Stimulated activated CD4-positive, alpha-beta T cell treated with anti-CD3 and anti-CD28 coated beads, Interleukin-4, amount 100 ng/mL, for 24 hours (primary cell): ENCODE results near the gene SNX32.

Experiments
- DNase-seq: peaks from one replicate; pipeline ENCODE4 v3.0.0-alpha.2; 2020

SNX32 gene

DNA sequence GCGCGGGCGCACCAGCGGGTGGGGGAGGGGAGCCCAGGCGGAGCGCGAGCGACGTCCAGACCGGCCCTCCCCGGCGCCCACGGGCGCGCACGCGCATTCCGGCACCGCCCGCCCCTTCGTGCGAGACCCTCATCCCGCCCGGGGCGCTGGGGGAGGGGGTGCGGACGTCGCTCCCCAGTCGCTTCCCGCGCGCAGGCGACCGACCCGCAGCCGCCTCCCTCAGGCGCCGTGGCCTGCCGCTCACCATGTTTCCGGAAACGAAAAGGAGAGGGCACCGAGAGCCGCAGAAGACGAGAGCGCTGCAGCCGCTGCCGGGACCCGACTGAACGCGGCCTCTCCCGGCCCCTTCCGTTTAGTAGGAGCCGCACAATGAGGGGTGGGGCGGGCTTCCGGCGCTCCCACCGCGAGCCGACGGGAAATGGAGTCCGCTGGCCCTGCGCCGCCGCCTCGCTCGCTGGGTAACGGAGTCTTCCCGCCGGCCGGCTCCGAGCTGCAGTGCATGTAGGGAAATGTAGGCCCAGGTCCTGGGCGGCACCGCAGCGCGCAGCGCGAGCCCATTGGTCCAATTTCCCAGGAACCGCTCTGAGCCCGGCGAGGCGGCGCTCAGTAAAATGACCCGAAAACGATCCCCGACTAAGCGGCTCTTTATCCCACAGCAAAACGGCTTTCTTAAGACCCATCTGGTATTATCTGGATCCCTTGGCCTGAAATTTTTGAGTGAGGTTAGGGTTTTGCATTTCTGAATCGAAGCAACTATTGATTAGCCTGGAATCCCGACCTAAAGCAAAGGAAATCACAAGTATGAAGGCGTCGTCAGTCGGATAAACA, 24.3 kb downstream of the SNX32 start, which contains the start of gene CFL1:
Gene CFL1, minus strand, starts transcription at position 328 of the 828 bp plus-strand sequence. Its CDS starts 81 bp downstream, at position 247.
- DNase-seq = peak; percentile 97

DNA sequence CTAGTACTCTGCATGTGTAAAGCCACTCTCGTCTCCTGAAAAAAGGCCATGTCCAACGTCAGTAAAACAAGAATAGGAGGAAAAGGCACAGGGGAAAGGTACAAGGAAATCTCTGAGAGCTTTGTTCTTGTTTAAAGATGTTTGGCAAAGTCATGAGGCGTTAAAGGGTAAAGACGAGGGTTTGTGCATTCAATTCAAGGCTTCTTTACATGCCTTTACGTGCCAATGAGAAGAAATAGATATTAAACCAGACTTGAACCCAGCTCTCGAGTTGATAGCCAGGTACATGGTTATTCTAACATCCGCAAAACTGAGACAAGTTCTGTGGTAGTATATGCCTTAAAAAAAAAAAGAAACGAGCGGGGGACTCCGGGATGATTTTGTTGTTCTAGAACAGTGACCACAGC, 24.9 kb downstream of the SNX32 start:
- no peak for DNase-seq

DNA sequence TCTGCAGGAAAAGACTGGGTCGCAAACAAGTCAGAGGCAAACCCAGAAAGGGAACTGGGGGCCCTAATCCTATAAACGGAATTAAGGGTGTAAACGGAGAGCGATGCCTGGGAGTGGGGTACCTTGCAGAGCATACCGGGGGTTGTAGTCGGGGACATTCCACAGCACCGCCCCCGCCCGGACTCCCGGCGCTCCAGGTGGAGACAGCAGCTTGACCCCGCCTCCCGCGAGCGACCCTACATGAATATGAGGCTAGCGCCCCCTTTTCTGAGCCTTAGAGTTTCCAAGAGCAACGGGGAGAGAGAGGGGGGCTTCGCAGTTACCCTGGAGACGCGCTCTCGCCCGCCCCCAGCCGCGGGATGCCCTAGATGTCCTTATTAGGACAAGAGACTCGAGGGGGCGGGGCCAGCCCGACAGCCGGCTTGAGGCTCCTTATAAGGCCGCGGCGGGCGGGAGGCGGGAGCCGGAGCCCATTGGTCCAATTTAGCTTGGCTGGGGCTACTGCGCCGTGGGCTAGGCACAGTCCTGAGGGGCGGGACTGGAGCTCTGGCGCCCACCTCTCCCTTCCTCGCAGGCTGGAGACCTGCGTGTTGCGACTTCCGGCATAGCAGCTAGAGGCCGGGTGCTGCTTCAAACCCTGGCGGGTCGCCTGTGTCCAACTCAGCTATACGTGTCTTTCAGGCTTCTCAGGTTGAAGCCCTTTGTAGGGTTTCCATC, 25.5 kb downstream of the SNX32 start:
- peak; percentile 98 for DNase-seq

DNA sequence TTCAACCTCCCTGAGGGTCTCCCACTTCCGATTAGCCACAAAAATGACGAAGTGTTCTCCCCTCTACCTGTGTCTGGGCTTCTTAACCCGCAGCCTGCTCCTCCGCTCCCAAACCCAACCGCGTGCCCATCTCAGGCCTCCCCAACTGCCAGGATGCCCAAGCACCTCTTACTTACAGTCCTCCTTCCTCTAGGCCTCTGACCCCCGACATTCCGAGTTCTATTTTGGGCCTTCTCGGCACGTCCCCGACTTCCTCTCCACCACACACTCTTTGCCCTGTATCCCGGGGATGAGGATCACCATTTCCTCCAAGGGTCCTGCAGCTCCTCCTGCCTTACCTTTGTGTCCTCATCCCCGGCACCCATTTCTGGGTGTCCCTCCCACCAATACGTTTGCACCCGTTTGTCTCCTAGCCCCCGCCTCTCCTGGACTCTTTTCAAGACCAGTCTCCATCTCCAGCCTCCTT, 26.1 kb downstream of the SNX32 start:
- no peak for DNase-seq

DNA sequence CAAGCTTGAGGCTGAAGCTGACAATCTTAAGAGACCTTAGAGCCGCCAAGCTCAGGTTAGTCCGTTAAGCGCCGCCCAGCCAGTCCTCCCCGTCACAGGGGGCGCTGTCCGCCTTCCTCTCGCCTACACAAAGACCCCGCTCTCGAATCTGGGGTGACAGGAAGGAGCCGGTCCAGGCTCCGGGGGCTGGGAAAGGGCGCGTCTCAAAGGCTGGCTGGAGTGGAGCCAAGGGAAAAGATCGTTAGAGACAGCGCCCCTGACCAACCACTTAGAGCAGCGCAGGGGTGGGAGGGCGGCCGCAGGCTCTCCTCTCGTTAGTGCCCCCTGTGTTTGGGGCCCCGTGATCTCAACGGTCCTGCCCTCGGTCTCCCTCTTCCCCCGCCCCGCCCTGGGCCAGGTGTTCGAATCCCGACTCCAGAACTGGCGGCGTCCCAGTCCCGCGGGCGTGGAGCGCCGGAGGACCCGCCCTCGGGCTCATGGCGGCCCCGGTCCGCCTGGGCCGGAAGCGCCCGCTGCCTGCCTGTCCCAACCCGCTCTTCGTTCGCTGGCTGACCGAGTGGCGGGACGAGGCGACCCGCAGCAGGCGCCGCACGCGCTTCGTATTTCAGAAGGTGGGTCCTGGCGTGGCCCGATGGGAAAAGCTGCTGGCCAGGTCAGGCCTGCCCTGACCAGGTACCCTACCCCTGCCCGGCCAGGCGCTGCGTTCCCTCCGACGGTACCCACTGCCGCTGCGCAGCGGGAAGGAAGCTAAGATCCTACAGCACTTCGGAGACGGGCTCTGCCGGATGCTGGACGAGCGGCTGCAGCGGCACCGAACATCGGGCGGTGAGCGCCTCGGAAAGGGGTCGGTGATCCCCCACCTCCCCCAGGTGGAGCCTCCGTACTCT, 26.8 kb downstream of the SNX32 start, which contains the start of gene MUS81:
Gene MUS81, plus strand, starts transcription at position 156 of the 887 bp plus-strand sequence. Its CDS starts 321 bp downstream, at position 477.
- DNase-seq = peak; percentile 96

DNA sequence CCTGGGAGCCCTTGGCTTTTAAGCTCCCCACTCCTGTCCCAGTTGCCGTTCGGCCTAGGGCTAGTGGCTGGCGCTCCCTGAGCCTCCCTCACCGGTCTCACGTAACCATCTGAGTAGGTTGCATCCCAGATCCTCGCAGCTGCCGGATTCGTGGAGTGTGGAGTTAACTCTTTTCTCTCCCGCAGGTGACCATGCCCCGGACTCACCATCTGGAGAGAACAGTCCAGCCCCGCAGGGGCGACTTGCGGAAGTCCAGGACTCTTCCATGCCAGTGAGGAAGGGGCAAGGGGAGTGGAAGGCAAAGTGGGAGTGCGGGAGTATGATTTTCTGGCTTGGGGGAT, 27.4 kb downstream of the SNX32 start:
- DNase-seq = no peak

DNA sequence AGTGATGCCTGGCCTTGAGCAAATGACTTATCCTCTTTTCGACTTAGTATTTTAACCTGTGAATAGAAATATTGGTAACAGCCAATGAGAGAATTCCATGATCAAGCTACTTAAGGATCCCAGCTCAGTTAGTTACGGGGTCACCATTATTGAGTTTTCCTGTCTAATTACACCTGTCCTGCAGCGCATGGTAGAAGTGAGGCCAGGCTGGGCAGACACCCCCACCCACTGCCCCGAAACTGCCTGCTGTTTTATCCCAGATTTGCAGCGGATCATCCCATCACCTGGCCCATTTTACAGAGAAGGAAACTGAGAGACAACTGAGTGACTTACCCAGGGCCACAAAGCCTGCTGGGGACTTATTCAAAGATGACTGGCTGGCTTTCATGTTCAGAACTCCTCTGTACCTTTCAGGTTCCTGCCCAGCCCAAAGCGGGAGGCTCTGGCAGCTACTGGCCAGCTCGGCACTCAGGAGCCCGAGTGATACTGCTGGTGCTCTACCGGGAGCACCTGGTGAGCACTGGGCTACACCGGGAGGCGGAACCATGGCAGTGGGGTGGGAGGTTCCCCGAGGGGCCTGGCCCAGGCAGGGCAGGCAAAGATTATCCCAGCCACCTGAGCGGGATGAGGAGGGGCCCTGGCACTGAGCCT, 27.9 kb downstream of the SNX32 start:
- DNase-seq = no peak

DNA sequence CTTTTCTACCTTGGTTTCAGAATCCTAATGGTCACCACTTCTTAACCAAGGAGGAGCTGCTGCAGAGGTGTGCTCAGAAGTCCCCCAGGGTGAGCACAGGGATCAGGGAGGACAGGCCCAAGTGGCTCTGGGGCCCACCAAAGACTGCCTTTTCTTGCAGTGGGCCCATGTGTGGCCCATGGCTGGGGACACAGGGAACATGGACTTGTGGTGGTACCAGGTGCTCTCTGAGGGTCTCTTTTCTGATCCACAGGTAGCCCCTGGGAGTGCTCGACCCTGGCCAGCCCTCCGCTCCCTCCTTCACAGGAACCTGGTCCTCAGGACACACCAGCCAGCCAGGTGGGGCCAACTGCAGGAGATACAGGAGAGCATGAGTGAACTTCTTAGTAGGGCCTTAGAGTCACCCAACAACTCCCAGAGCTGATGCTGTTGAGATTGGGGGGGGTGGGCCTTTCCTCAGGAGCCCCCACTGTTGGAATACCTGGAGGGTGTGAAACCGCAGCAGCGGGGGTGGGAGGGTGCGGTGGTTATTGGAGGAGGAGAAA, 28.5 kb downstream of the SNX32 start:
- no peak for DNase-seq

DNA sequence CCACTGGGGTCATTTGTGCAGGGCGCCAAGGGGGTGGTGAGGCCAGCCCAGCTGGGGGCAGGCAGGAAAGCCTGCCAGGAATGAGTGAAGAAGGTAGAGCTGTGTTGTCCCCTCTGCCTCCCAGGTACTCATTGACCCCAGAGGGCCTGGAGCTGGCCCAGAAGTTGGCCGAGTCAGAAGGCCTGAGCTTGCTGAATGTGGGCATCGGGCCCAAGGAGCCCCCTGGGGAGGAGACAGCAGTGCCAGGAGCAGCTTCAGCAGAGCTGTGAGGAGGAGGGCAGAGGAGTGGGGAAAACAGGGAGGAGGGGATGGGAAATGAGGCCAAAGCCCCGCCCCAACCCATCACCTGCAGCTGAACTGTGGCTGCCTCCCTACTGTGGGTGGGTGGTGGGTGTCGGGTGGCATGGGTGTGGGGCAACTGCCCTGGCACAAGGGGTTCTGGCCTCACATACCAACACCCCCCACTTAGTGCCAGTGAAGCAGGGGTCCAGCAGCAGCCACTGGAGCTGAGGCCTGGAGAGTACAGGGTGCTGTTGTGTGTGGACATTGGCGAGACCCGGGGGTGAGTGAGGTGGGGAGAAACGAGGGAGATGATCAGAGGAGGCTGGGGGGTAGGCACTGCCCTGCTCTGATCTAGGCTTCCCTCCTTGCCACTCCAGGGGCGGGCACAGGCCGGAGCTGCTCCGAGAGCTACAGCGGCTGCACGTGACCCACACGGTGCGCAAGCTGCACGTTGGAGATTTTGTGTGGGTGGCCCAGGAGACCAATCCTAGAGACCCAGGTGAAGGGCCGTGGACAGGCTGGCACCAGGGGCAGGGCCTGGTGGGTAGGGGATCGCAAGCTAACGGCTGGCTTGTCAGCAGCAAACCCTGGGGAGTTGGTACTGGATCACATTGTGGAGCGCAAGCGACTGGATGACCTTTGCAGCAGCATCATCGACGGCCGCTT, 29.5 kb downstream of the SNX32 start:
- no peak for DNase-seq

DNA sequence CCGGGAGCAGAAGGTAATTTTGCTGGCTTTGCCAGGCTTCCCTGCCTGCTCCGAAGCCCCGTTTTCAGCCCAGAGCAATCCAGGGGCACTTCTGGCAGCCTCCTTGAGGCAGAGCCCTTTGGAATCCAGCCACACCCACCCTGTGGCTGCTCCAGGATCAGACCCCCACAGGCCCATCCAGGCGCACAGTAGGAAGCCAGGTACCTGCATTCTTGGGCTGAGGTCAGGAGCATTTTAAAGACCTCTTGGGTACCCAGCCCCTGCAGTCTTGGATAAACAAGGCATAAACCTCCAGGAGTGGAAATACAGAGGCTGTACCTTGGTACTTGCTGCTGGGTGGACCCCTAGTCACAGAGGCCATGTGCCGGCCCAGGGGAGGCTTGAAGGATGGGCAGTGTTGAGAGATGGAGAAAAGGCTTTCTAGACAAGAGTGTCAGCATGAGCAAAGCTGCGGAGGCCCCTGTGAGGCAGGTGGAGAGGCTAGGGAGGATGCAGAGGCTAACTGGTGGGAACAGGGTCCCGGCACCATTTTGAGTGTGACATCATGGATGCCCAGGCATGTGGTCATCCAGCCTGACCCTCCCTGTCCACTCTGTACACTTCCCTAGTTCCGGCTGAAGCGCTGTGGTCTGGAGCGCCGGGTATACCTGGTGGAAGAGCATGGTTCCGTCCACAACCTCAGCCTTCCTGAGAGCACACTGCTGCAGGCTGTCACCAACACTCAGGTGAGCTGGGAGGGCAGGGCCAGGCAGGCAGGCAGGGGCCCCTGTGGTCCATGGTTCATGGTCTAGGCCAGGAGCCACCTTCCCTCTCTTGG, 30.3 kb downstream of the SNX32 start:
- no peak for DNase-seq

DNA sequence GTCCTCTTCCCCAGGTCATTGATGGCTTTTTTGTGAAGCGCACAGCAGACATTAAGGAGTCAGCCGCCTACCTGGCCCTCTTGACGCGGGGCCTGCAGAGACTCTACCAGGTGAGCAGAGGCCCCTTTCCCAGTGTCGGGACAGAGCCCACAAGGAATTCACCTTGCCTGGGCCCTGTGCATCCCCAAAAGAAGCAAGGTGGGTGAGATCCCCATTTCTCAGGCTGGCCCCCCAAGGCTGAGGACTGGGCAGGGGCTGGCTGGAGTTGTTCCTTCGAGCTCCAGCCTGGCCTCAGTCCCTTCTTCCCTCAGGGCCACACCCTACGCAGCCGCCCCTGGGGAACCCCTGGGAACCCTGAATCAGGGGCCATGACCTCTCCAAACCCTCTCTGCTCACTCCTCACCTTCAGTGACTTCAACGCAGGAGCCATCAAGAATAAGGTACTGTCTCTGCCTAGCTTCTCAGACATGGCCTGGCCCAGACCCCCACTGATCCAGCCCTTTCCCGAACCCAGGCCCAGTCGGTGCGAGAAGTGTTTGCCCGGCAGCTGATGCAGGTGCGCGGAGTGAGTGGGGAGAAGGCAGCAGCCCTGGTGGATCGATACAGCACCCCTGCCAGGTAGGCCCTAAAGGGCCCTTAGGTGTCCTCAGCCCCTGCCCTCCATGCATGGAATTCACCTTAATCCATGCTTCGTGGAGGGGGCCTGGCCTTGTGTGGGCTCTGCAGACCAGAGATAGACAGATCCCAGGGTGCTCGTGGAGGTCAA, 31.1 kb downstream of the SNX32 start:
- no peak for DNase-seq

DNA sequence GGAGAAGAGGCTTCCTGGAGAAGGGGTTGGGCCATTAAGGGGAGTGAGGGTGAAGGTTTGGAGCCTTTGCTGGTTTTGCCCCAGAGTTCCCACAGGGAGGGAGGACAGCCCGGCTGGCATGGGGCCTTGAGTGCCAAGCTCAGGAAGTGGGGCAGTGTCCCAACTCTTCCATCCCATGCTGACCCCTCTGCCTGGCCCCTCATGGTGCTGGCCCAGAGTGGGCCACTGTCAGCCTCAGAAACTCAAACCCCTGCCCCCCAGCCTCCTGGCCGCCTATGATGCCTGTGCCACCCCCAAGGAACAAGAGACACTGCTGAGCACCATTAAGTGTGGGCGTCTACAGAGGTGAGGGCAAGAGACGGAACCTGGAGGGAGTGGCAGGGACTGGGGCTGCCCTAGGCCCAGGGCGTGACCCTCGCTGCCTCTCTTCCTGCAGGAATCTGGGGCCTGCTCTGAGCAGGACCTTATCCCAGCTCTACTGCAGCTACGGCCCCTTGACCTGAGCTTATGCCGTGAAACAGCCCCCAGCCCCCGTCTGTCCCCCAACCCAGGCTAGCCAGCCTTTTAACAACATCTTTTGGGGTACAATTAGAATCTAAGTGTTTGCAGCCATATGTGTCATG, 31.9 kb downstream of the SNX32 start:
- no peak for DNase-seq

DNA sequence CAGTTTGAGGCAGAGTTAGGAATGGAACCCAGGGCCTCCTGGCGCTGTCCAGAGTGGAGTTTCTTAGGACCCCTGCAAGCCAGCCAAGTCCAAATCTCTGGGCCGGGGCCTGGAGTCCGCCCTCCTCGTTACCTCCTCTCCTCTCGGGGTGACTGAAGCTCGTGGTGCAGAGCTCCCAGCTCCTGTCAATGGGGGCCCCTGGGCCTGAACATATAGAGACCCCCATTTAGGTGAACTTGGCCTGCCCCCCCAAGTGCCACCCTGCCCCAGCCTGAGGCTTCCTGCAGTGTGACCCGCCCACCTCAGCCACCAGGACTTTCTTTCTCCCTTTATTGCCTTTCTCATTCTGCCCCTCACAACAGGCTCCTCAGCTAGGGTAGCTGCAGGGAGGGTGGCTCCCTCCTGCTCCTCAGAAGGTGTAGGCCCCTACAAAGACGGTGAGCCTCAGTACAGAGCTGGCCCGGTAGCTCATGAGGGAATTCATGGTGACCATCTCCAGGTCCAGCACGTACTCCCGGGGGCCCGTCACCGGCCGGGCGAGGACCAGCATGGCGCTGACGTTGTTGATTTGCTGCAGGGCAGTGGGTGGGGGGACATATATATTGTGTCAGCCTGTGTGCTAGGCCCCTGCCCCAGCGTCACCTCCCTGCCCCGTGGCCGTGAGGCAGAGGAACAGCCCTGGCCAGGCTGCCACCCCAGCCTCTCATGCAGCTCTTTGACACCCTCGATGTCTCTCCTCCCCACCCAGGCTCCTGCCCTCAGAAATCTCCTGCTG, 32.9 kb downstream of the SNX32 start:
- DNase-seq = no peak

DNA sequence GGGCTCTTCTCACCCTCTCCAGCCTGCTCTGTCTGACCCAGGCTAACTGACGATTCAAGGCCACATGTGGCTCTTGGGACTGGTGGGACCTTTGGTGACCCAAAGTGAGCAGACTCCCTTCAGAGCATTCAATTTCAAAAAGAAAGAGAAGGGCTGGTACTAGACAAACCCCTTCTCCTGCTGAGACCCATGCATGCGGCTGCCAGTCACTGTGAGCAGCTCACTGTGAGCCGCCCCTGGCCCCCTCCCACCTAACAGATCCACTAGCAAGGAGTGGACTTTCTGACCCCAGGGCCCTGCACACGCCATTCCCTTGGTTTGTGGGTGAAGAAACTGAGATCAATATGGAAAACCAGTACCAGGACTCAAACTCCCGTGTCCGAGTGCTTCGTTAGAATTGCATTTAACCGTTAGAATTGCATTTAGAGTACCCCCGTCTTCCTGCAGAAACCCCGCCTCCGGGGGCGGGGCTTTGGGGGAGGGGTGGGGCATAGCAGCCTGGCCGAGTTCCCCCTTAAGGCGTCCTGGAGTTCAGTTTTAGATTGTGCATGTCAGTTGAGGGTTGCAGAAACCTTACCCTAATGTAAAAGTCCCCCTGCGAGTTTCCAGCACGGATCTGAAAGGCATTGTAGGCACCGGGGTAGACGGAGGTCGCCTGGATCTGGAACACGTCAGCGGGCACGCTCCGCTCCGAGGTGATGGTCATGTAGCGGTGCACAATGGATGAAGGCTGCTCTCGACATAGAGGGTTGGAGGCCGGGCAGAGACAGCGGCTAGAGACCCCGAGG, 33.7 kb downstream of the SNX32 start:
- DNase-seq = no peak

DNA sequence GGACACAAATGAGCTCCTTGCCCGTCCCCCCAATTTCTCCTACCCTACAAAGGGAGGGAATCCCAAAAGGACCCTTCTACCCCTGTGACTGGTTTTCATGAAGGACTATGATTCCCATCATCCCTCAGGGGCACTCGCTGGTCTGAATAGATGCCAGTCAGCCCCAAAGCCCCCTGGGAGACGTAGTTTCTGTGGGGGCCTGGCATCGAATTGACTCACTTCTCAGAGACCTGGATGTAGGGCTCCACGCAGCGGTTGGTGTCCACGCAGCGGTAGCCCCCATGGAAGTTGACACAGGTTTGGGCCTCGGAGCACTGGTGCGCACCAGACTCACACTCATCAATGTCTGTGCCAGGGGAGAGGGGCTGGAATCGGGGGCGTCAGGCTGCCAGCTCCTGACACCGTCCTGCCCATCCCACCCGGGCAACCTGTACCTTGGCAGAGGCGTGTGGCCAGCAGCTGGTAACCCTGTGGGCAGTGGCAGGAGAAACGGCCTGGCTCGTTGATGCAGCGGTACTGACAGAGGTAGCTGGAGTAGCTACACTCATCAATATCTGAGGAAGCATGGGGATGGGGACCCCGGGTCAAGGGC, 34.4 kb downstream of the SNX32 start:
- DNase-seq = no peak

DNA sequence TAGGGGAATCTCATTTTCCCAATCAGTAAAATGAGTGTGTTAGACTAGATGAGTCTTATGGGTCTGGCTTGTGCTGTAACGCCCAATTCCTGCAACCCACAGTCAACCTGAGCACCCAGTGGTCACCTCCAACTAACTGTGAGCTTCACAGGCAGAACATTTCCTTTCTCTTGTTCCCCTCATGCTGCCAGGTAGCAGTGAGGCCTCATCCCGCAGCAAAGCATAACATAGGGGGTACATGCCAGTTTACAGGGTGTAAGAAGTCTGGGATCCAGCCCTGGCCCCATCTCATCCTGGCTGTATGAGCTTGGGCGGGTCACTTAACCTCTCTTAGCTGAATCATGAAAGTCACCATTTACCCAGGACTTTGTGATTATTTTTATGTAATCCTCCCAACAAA, 35.1 kb downstream of the SNX32 start:
- DNase-seq = no peak
